Lung (tissue), 12 donors: ENCODE data around the gene RUSF1. TPM values are rescaled to one million over a fixed set of nuclear protein-coding genes. Genes with fewer than 3 reads are reported as not detected.

Experiments used
- ATAC-seq: fragments of 200-7000 bp; cut with Tn5 transposase; one replicate; pipeline ENCODE4 v1.9.1; 2020; ENCODE audit warnings: moderate number of reproducible peaks; ENCODE audit not compliant: insufficient read depth, low FRiP score
- DNase-seq, 3 donors: peaks; one replicate each; pipeline ENCODE4 v3.0.0-alpha.2; 2013 to 2017
- H3K27ac ChIP-seq, 2 donors: one replicate each; pipeline ENCODE4 v1.5.1; 2013; ENCODE audit warnings: mild to moderate bottlenecking in 2 of 2, moderate library complexity in 2 of 2, control low read depth in 1 of 2, inconsistent platforms in 1 of 2, low read depth in 1 of 2, low read length in 1 of 2
- H3K27me3 ChIP-seq, 3 donors: one replicate each; pipeline ENCODE4 v1.5.1; 2013; ENCODE audit warnings: low read length in 2 of 3; ENCODE audit not compliant: control insufficient read depth in 3 of 3, insufficient read depth in 3 of 3
- H3K36me3 ChIP-seq, 4 donors: one replicate each; pipeline ENCODE4 v1.5.1; 2013; ENCODE audit warnings: low read length in 4 of 4, mild to moderate bottlenecking in 1 of 4, moderate library complexity in 1 of 4; ENCODE audit not compliant: control insufficient read depth in 4 of 4, insufficient read depth in 4 of 4
- H3K4me1 ChIP-seq, 5 donors: one replicate each; pipeline ENCODE4 v1.5.1; 2013; ENCODE audit warnings: low read length in 5 of 5, mild to moderate bottlenecking in 2 of 5, moderate library complexity in 1 of 5; ENCODE audit not compliant: control insufficient read depth in 5 of 5, insufficient read depth in 5 of 5
- H3K4me3 ChIP-seq: one replicate; pipeline ENCODE4 v1.5.1; 2013; ENCODE audit warnings: mild to moderate bottlenecking, control low read depth, moderate library complexity
- H3K9ac ChIP-seq, 2 donors: one replicate each; pipeline ENCODE4 v1.5.1; 2013; ENCODE audit warnings: low read length in 2 of 2, control low read depth in 1 of 2; ENCODE audit not compliant: insufficient read depth in 1 of 2
- H3K9me3 ChIP-seq, 4 donors: one replicate each; pipeline ENCODE4 v1.5.1; 2013; ENCODE audit warnings: low read length in 3 of 4, mild to moderate bottlenecking in 1 of 4, moderate library complexity in 1 of 4; ENCODE audit not compliant: control insufficient read depth in 4 of 4, insufficient read depth in 3 of 4
- WGBS, 2 donors: extraction: QIAGEN DNeasy Blood & Tissue Kit; methylation state at CpG; one replicate each; pipeline ENCODE4 v1.1.7; 2013; 5-methylcytosine and 5-hydroxymethylcytosine counted together
- polyA plus RNA-seq, 2 donors: library from polyadenylated mRNA; stranded (reverse); fragments of 200-250 nt; gene quantifications; one replicate each; pipeline ENCODE4 v1.2.1, GENCODE V29; 2013
- total RNA-seq, 2 donors: library from RNA; depleted of rRNA in 1 of 2; stranded (reverse); fragments of >200 nt in 1 of 2; gene quantifications; one replicate each; pipeline ENCODE4 v1.2.1, GENCODE V29; 2014 to 2021
- TF ChIP-seq, protein P1 (sequence below): IDR thresholded peaks from 2 replicates; pipeline ENCODE4 v1.5.1; 2012; ENCODE audit warnings: mild to moderate bottlenecking; ENCODE audit errors: control extremely low read depth, extremely low read depth
- donor health status: control.
- donor health status: control.
- donor health status: Bipolar disorder and iron deficiency.
- donor health status: healthy.
- donor health status: DM: yes; HTN: yes; CAD: no.

Gene RUSF1
- total and polyA plus RNA-seq, 4 donors = 56.1 to 82.7 (median 73.1) TPM

DNA sequence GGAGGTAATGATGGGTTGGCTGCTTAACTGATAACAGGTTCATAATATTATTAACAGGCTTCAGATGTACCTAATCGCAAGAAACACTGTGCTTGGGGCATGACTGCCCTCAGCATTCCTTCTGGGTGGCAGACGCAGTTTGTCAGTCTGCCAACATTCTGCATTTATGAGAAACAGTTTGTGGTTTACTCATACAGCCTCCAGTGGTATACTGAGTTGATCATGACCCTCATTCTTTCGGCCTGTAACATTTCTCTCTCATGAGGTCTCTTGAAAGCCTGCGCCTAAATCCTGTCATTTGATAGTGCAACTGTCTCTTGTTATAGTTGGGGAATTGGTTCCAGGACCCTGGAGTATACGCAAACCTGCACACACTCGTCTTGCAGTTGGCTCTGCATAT, 4.9 kb upstream of the RUSF1 start:
- 71 to 75% methylated on average over 6 of the region's 6 CpGs for WGBS, 2 donors
- H3K36me3 ChIP-seq = no peaks in the 10 kb centered on the region
- H3K27ac ChIP-seq = no peak overlapping the region
- TF ChIP-seq, protein P1, sequence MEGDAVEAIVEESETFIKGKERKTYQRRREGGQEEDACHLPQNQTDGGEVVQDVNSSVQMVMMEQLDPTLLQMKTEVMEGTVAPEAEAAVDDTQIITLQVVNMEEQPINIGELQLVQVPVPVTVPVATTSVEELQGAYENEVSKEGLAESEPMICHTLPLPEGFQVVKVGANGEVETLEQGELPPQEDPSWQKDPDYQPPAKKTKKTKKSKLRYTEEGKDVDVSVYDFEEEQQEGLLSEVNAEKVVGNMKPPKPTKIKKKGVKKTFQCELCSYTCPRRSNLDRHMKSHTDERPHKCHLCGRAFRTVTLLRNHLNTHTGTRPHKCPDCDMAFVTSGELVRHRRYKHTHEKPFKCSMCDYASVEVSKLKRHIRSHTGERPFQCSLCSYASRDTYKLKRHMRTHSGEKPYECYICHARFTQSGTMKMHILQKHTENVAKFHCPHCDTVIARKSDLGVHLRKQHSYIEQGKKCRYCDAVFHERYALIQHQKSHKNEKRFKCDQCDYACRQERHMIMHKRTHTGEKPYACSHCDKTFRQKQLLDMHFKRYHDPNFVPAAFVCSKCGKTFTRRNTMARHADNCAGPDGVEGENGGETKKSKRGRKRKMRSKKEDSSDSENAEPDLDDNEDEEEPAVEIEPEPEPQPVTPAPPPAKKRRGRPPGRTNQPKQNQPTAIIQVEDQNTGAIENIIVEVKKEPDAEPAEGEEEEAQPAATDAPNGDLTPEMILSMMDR = no peak
- no peak overlapping the region for H3K9ac ChIP-seq
- ATAC-seq (no peak), DNase-seq (no peak)
- no peaks in the 10 kb centered on the region for H3K9me3 ChIP-seq
- H3K4me3 ChIP-seq = no peak overlapping the region
- H3K4me1 ChIP-seq = peaks cover 0 to 13% (median 4%) of the 10 kb centered on the region in 5 donors
- no peaks in the 10 kb centered on the region for H3K27me3 ChIP-seq

DNA sequence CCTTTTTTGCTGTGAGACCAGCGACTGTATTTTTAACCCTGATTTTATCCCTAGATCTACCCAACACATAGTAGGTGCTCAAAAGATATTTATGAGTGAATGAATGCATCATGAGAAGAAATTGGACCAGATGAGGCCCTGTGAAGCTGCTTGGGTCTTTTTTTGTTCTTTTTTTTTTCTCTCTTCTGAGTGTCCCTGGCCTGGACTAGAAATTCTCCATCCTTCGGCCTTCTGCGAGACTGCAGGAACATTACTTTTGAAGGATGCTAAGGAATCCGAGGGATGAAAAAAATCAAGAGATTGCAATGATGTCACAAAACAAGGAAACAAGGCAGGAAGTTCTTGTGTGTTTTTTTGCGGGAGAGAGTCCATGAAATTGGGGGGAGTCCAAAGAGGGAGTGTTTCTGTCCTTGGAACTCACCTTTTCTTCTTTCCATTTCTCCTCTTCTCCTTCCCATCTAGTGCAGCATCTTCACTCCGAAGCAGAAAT, 560 bp upstream of the RUSF1 start:
- Histone ChIP-seq H3K9ac (peak overlapping the region; percentile 91 to 94), H3K9me3 (no peaks in the 10 kb centered on the region), H3K27ac (peak overlapping the region; percentile 97 to 99), H3K4me3 (peak overlapping the region; percentile 100), H3K4me1 (peaks cover 11 to 22% (median 12%) of the 10 kb centered on the region in 5 donors), H3K36me3 (peaks cover 0 to 5% (median 3%) of the 10 kb centered on the region in 4 donors), H3K27me3 (no peaks in the 10 kb centered on the region)
- TF ChIP-seq, protein P1 = no peak
- ATAC-seq (peak; percentile 12), DNase-seq (peak; percentile 34 to 73 (median 73))
- WGBS, 2 donors = 14 to 18% methylated on average over 6 of the region's 6 CpGs

DNA sequence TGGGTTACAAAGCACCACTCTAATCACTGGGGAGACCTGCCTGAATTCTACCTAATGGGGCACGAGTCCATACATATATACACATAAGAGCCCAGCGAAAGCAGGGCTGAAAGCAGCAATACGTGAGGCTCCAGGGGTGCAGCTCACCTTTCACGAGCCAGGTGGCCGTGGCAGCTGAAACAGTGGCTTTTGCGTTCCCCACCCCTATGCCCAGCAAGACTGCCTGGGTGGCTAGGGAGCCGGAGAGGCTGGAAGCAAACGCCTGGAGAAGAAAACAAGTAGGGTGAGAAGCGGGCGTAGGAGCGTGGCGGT, 618 bp downstream of the RUSF1 start:
- DNase-seq (no peak), ATAC-seq (peak; percentile 3)
- peaks cover 0 to 5% (median 3%) of the 10 kb centered on the region in 4 donors for H3K36me3 ChIP-seq
- TF ChIP-seq, protein P1 = no peak
- peaks cover 11 to 22% (median 13%) of the 10 kb centered on the region in 5 donors for H3K4me1 ChIP-seq
- peak overlapping the region; percentile 94 for H3K9ac ChIP-seq
- H3K9me3 ChIP-seq = no peaks in the 10 kb centered on the region
- H3K27ac ChIP-seq = peak overlapping the region; percentile 97 to 99
- WGBS, 2 donors = 3 to 5% methylated on average over 12 of the region's 12 CpGs
- H3K4me3 ChIP-seq = peak overlapping the region; percentile 100
- H3K27me3 ChIP-seq = no peaks in the 10 kb centered on the region

DNA sequence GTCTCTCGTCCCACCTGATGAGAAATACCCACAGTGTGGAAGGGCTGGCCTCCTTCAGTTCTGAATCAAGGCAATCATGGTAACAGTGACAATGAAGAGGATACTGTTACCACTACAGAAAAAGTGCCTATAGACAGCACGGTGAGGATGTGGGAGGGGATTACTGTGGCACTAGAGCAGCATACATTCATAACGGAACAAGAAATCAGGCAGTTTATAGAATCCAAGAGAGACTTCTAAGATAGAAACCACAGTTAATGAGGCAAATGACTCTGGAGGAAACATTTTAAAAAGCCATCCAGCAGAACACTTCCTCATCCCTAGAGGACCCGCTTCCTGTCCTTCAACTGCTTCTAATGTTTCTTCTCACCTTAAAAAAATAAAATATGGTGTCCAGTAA, 2.7 kb downstream of the RUSF1 start:
- Histone ChIP-seq H3K9ac (no peak overlapping the region), H3K27me3 (no peaks in the 10 kb centered on the region), H3K27ac (no peak overlapping the region), H3K4me3 (no peak overlapping the region), H3K9me3 (no peaks in the 10 kb centered on the region), H3K36me3 (peaks cover 0 to 8% (median 5%) of the 10 kb centered on the region in 4 donors), H3K4me1 (peaks cover 11 to 29% (median 18%) of the 10 kb centered on the region in 5 donors)
- WGBS, 2 donors = 42 to 67% methylated on average over 4 of the region's 4 CpGs
- ATAC-seq = no peak
- TF ChIP-seq, protein P1 = no peak
- no peak for DNase-seq
